OCI-LY3 (cell line): ENCODE measurements around the gene KHDC4.

Experiments used
- EZH2phosphoT487 ChIP-seq: fragments of 200-600 bp; shearing (Covaris generic); IDR thresholded peaks from 2 replicates; pipeline ENCODE4 v1.6.1; 2018; ENCODE audit warnings: antibody characterized with exemption, mixed run types, low read depth
- TF ChIP-seq, protein P1 (sequence below): fragments of 200-600, 300-600 bp; sonication (generic); IDR thresholded peaks from 2 replicates; pipeline ENCODE4 v1.5.1; 2014; ENCODE audit warnings: antibody characterized with exemption, low read length, low read depth

DNA sequence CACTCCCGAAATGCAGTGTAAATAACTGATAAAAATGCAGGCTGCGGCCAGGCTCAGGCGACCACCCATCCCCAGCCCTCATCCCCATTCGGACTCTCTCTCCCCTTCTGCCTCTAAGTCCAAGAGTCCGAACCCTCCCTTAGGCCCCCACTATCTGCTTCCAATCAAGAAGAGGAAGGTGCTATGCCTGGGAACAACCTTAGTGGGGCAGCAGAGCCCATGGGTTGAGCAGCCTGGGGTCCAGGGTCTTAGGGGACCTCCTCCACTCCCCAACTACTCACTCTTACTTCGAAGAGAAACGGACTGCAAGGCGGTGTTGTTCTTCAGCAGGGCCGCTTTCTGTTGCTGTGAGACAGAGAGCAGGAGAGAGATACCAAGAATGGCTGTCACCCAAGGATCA is 31.9 kb upstream of the KHDC4 start:
- TF ChIP-seq, protein P1, sequence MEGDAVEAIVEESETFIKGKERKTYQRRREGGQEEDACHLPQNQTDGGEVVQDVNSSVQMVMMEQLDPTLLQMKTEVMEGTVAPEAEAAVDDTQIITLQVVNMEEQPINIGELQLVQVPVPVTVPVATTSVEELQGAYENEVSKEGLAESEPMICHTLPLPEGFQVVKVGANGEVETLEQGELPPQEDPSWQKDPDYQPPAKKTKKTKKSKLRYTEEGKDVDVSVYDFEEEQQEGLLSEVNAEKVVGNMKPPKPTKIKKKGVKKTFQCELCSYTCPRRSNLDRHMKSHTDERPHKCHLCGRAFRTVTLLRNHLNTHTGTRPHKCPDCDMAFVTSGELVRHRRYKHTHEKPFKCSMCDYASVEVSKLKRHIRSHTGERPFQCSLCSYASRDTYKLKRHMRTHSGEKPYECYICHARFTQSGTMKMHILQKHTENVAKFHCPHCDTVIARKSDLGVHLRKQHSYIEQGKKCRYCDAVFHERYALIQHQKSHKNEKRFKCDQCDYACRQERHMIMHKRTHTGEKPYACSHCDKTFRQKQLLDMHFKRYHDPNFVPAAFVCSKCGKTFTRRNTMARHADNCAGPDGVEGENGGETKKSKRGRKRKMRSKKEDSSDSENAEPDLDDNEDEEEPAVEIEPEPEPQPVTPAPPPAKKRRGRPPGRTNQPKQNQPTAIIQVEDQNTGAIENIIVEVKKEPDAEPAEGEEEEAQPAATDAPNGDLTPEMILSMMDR: peak; percentile 43
- TF ChIP-seq EZH2phosphoT487: no peak
